ENCODE results near the gene SYNE2.

- TF ChIP-seq CTCF (IDR thresholded peaks at IDR 0.05; ENCODE audit: insufficient read depth, low read length) (no peak), POLR2AphosphoS5 (IDR thresholded peaks at IDR 0.05; ENCODE audit: low read depth) (no peak)
Observed at GRCh38 chr14:64170181-64170580, 317.4 kb downstream of the SYNE2 start.

All from HL-60 (cell line).